SH-SY5Y (cell line): ENCODE data around the gene RAB11B.

Experiments used
- GATA2 ChIP-seq: IDR thresholded peaks from 2 replicates; pipeline ENCODE4 v1.6.1; 2011; ENCODE audit warnings: mild to moderate bottlenecking, low read depth, low read length
- GATA3 ChIP-seq: IDR thresholded peaks from 2 replicates; pipeline ENCODE4 v1.6.1; 2011; ENCODE audit warnings: low read depth, mild to moderate bottlenecking, low read length, moderate library complexity

- TF ChIP-seq GATA3 (no peak), GATA2 (no peak)
Observed at GRCh38 chr19:8366121-8366581, 24.0 kb upstream of the RAB11B start.
